Endothelial cell of umbilical vein (primary cell): ENCODE results near the gene CRHR1. TPM values are rescaled to one million over a fixed set of nuclear protein-coding genes. Genes with fewer than 3 reads are reported as not detected.

Experiments used
- BruUV-seq: library from RNA; stranded (reverse); fragments of 400-500 nt; replicated peaks from 2 replicates; lab custom pipeline; 2021; lab: Mats Ljungman, UMichigan
- CTCF ChIA-PET: fragments of 300-600, 350-600 bp; sonication (Branson Sonifier 250); formaldehyde crosslinking; loops from one replicate; lab custom pipeline; 2021; ENCODE audit warnings: antibody characterized with exemption, inconsistent platforms; lab: Charles Lee
- POLR2A ChIA-PET: fragments of 300-600, 350-600 bp; sonication (Branson Sonifier 250); formaldehyde crosslinking; loops from one replicate; lab custom pipeline; 2021; ENCODE audit warnings: antibody characterized with exemption, inconsistent platforms; lab: Charles Lee
- DNase-seq: peaks from one replicate; pipeline ENCODE4 v3.0.0-alpha.2; 2011; ENCODE audit warnings: low read depth, low spot score
- FAIRE-seq: peaks from 2 replicates; lab custom pipeline; 2011; peaks lifted over from hg19 to GRCh38; lab: Jason Lieb, UNC
- H2AFZ ChIP-seq: 2 replicates; pipeline ENCODE4 v1.6.0; 2012; ENCODE audit warnings: low read depth, low read length, control low read depth, inconsistent platforms
- H3K27ac ChIP-seq: 2 replicates; pipeline ENCODE4 v1.5.1; 2011; ENCODE audit warnings: low read depth, mild to moderate bottlenecking, control low read depth, low read length, moderate library complexity; ENCODE audit not compliant: insufficient read depth
- H3K27me3 ChIP-seq, 2 experiments: 2 replicates each; pipeline versions ENCODE4 v1.6.0 to v1.6.1; 2011; ENCODE audit warnings: low read length in 2 of 2, mixed read lengths in 1 of 2; ENCODE audit not compliant: control insufficient read depth in 2 of 2, insufficient read depth in 2 of 2
- H3K36me3 ChIP-seq, 2 experiments: 2 replicates in 1 of 2; 3 replicates in 1 of 2; pipeline ENCODE4 v1.5.1; 2011; ENCODE audit warnings: low read length in 2 of 2, mild to moderate bottlenecking in 1 of 2, moderate library complexity in 1 of 2; ENCODE audit not compliant: control insufficient read depth in 2 of 2, insufficient read depth in 2 of 2; ENCODE audit errors: extremely low read depth in 1 of 2
- H3K4me1 ChIP-seq: 3 replicates; pipeline ENCODE4 v1.5.1; 2011; ENCODE audit warnings: mild to moderate bottlenecking, low read length; ENCODE audit not compliant: control insufficient read depth, insufficient read depth; ENCODE audit errors: extremely low read depth
- H3K4me2 ChIP-seq: 2 replicates; pipeline ENCODE4 v1.6.1; 2011; ENCODE audit warnings: low read length, control low read depth, mixed read lengths; ENCODE audit not compliant: insufficient read depth
- H3K4me3 ChIP-seq, 3 experiments: fragments of 200-600 bp in 1 of 3; sonication (generic), shearing (Covaris generic) in 1 of 3; replicated peaks in 1 of 3; 2 replicates each; pipeline ENCODE4 v1.5.1; 2011 to 2016; ENCODE audit warnings: control low read depth in 3 of 3, low read length in 3 of 3, mild to moderate bottlenecking in 2 of 3, inconsistent platforms in 1 of 3, low read depth in 1 of 3, moderate library complexity in 1 of 3; ENCODE audit not compliant: insufficient read depth in 1 of 3
- H3K79me2 ChIP-seq: 2 replicates; pipeline ENCODE4 v1.6.0; 2012; ENCODE audit warnings: low read length, inconsistent platforms; ENCODE audit not compliant: control insufficient read depth, insufficient read depth
- H3K9ac ChIP-seq: replicated peaks from 2 replicates; pipeline ENCODE3; 2011; ENCODE audit warnings: low read length, control low read depth; ENCODE audit not compliant: insufficient read depth; ENCODE audit errors: extremely low read depth
- H3K9me1 ChIP-seq: replicated peaks from 3 replicates; pipeline ENCODE4 v1.6.0; 2011; ENCODE audit warnings: mild to moderate bottlenecking, low read length; ENCODE audit not compliant: control insufficient read depth, insufficient read depth; ENCODE audit errors: extremely low read depth
- H3K9me3 ChIP-seq: replicated peaks from 2 replicates; pipeline ENCODE4 v1.5.1; 2012; ENCODE audit warnings: low read length, inconsistent platforms; ENCODE audit not compliant: control insufficient read depth, insufficient read depth
- H4K20me1 ChIP-seq: replicated peaks from 2 replicates; pipeline ENCODE3; 2011; ENCODE audit warnings: mild to moderate bottlenecking, low read length; ENCODE audit not compliant: control insufficient read depth, insufficient read depth; ENCODE audit errors: extremely low read depth
- CTCF ChIP-seq, 2 donors: IDR thresholded peaks; 1 replicate in 1 of 2; 2 replicates in 1 of 2; pipeline ENCODE4 v1.5.1; 2011; ENCODE audit warnings: low read length in 2 of 2, mild to moderate bottlenecking in 2 of 2, moderate library complexity in 2 of 2, control low read depth in 1 of 2, inconsistent platforms in 1 of 2, low read depth in 1 of 2; ENCODE audit not compliant: insufficient read depth in 1 of 2; ENCODE audit errors: extremely low read depth in 1 of 2
- FOS ChIP-seq: IDR thresholded peaks from 2 replicates; pipeline ENCODE4 v1.6.1; 2011; ENCODE audit warnings: mild to moderate bottlenecking, low read length, moderate library complexity, borderline replicate concordance; ENCODE audit not compliant: insufficient read depth
- GATA2 ChIP-seq: IDR thresholded peaks from 2 replicates; pipeline ENCODE4 v1.7.0; 2011; ENCODE audit warnings: low read depth, mild to moderate bottlenecking, moderate library complexity, mixed read lengths, low read length; ENCODE audit not compliant: insufficient read length, insufficient read depth
- JUN ChIP-seq: IDR thresholded peaks from 2 replicates; pipeline ENCODE4 v1.6.1; 2011; ENCODE audit warnings: borderline replicate concordance, low read depth; ENCODE audit not compliant: insufficient read length, insufficient read depth
- MAX ChIP-seq: IDR thresholded peaks from 2 replicates; pipeline ENCODE4 v1.6.1; 2011; ENCODE audit not compliant: insufficient read depth, insufficient read length
- MYC ChIP-seq: IDR thresholded peaks from one replicate; pipeline ENCODE4 v1.6.1; 2011; ENCODE audit warnings: mild to moderate bottlenecking, low read depth, low read length
- POLR2A ChIP-seq: IDR thresholded peaks from 2 replicates; pipeline ENCODE4 v1.6.1; 2012; ENCODE audit warnings: low read depth, mild to moderate bottlenecking, control low read depth, low read length
- dilution Hi-C: fragments of 300-500 bp; cut with MboI; formaldehyde crosslinking; loops from one replicate; pipeline ENCODE4 v1.15.0; 2019; ENCODE audit warnings: low sequenced_read_pairs; ENCODE audit not compliant: extremely low pct_ligation_motif_present
- intact Hi-C: fragments of 100-400 bp; cut with micrococcal nuclease; formaldehyde crosslinking; loops from one replicate; pipeline ENCODE4 v1.10.0; 2022
- polyA plus RNA-seq, 4 experiments: library from polyadenylated mRNA; depleted of rRNA in 3 of 4; stranded (reverse) in 3 of 4; unstranded in 1 of 4; fragments of >200 nt; gene quantifications; 2 replicates each; pipeline versions ENCODE4 v1.2.1 to v1.2.3, GENCODE V29; 2011 to 2012; ENCODE audit warnings: missing spikeins in 1 of 4
- total RNA-seq: library from RNA; stranded (reverse); gene quantifications from 2 replicates; pipeline ENCODE4 v1.2.3, GENCODE V29; 2021

The CRHR1 gene
- total and polyA plus RNA-seq, 2 donors (not counting 3 experiments of a cell fraction or from before 2014, with no cell fraction given): not detected

- no peak overlapping the region for H2AFZ ChIP-seq
- dilution Hi-C loops: no loop called here
- H3K36me3 ChIP-seq: no peaks in the 10 kb centered on the region
- no peak overlapping the region for H3K4me3 ChIP-seq
- no peaks in the 10 kb centered on the region for H3K4me1 ChIP-seq
- no peaks in the 10 kb centered on the region for H4K20me1 ChIP-seq
- no peak overlapping the region for H3K4me2 ChIP-seq
- no peaks in the 10 kb centered on the region for H3K27me3 ChIP-seq
- FAIRE-seq: no peak
- DNase-seq: no peak
- no peak overlapping the region for H3K27ac ChIP-seq
- no peaks in the 10 kb centered on the region for H3K9me1 ChIP-seq
- H3K9me3 ChIP-seq: no peaks in the 10 kb centered on the region
- no TSS peak for BruUV-seq
- no peak overlapping the region for H3K9ac ChIP-seq
- no peaks in the 10 kb centered on the region for H3K79me2 ChIP-seq
- POLR2A ChIA-PET: no interaction called here
- no peak for TF ChIP-seq JUN
- peak; percentile 4 to 11 for TF ChIP-seq CTCF (IDR thresholded peaks at IDR 0.05; ENCODE audit: extremely low read depth in 1 of 2, insufficient read depth in 1 of 2, low read depth in 1 of 2, low read length in 2 of 2)
- TF ChIP-seq POLR2A: no peak
- no peak for TF ChIP-seq FOS
- TF ChIP-seq GATA2: no peak
- TF ChIP-seq MYC: no peak
- TF ChIP-seq MAX: no peak
- intact Hi-C loops: no loop called here
- CTCF ChIA-PET: interaction anchor here (0.8 to 1.0 kb wide), 4 partner anchors 19 to 172 kb away, joined by 3 to 4 read pairs (median 3); no protein-coding TSS in a partner anchor
These were observed 28.0 kb downstream of the CRHR1 start for GRCh38 chr17:45812102-45812501.
